SK-N-SH (cell line): ENCODE data around the gene FBXL7. TPM values are rescaled to one million over a fixed set of nuclear protein-coding genes. Genes with fewer than 3 reads are reported as not detected.

Source experiments
- CTCF ChIA-PET: fragments of 300-600, 350-600 bp; formaldehyde crosslinking; extraction: SDS; loops from one replicate; lab custom pipeline; 2021; lab: Yijun Ruan, JAX
- POLR2A ChIA-PET: fragments of 350-600 bp; sonication (Branson Sonifier 250); formaldehyde crosslinking; extraction: SDS; loops from one replicate; lab custom pipeline; 2020; ENCODE audit warnings: antibody characterized with exemption, inconsistent platforms; lab: Yijun Ruan, JAX
- DNase-seq: peaks from one replicate; pipeline ENCODE4 v3.0.0; 2012
- H2AFZ ChIP-seq: fragments of 200-600 bp; sonication (generic); 2 replicates; pipeline ENCODE4 v1.8.1; 2016; ENCODE audit warnings: antibody characterized with exemption, mild to moderate bottlenecking, low read depth
- H3F3A ChIP-seq: fragments of 200-600 bp; sonication (generic); replicated peaks from 2 replicates; pipeline ENCODE3; 2016; ENCODE audit warnings: antibody characterized with exemption, mild to moderate bottlenecking; ENCODE audit not compliant: insufficient read depth
- H3K27ac ChIP-seq, 2 experiments: fragments of 200-500 bp in 1 of 2; fragments of 200-600 bp in 1 of 2; sonication (Bioruptor generic) in 1 of 2; sonication (generic), shearing (Covaris generic) in 1 of 2; 2 replicates each; pipeline versions ENCODE4 v1.5.1 to v1.6.1; 2014 to 2016; ENCODE audit warnings: low read depth in 2 of 2, inconsistent platforms in 1 of 2, low read length in 1 of 2, mild to moderate bottlenecking in 1 of 2, mixed read lengths in 1 of 2
- H3K27me3 ChIP-seq: fragments of 200-600 bp; sonication (generic), shearing (Covaris generic); 2 replicates; pipeline ENCODE4 v1.6.1; 2016; ENCODE audit warnings: mixed run types; ENCODE audit not compliant: insufficient read depth
- H3K36me3 ChIP-seq, 2 experiments: fragments of 200-500 bp in 1 of 2; fragments of 200-600 bp in 1 of 2; sonication (Bioruptor generic) in 1 of 2; sonication (generic) in 1 of 2; replicated peaks in 1 of 2; 2 replicates each; pipeline versions ENCODE3 to v1.5.1; 2014 to 2016; ENCODE audit warnings: low read length in 1 of 2, mild to moderate bottlenecking in 1 of 2; ENCODE audit not compliant: insufficient read depth in 2 of 2, control insufficient read depth in 1 of 2
- H3K4me1 ChIP-seq, 2 experiments: fragments of 200-500 bp in 1 of 2; fragments of 200-600 bp in 1 of 2; sonication (Bioruptor generic) in 1 of 2; sonication (generic), shearing (Covaris generic) in 1 of 2; 2 replicates each; pipeline versions ENCODE4 v1.5.1 to v1.6.1; 2014 to 2016; ENCODE audit warnings: low read depth in 1 of 2, low read length in 1 of 2, mixed run types in 1 of 2; ENCODE audit not compliant: insufficient read depth in 2 of 2, control insufficient read depth in 1 of 2
- H3K4me2 ChIP-seq: fragments of 200-600 bp; sonication (generic), shearing (Covaris generic); 2 replicates; pipeline ENCODE4 v1.6.1; 2017; ENCODE audit warnings: mixed run types
- H3K4me3 ChIP-seq, 2 experiments: fragments of 200-500 bp in 1 of 2; fragments of 200-600 bp in 1 of 2; sonication (Bioruptor generic) in 1 of 2; sonication (generic), shearing (Covaris generic) in 1 of 2; 2 replicates each; pipeline versions ENCODE4 v1.5.1 to v1.8.1; 2014 to 2016; ENCODE audit warnings: low read depth in 2 of 2, inconsistent platforms in 1 of 2, low read length in 1 of 2, mild to moderate bottlenecking in 1 of 2, mixed read lengths in 1 of 2, moderate library complexity in 1 of 2
- H3K79me2 ChIP-seq: fragments of 200-600 bp; sonication (generic); 2 replicates; pipeline ENCODE4 v1.8.1; 2017; ENCODE audit warnings: mild to moderate bottlenecking; ENCODE audit not compliant: insufficient read depth
- H3K9ac ChIP-seq: fragments of 200-600 bp; sonication (generic); 2 replicates; pipeline ENCODE4 v1.6.1; 2017; ENCODE audit warnings: mixed run types
- H3K9me2 ChIP-seq: fragments of 200-600 bp; sonication (generic); 2 replicates; pipeline ENCODE4 v1.6.1; 2017; ENCODE audit warnings: mixed run types
- H3K9me3 ChIP-seq: fragments of 200-600 bp; sonication (generic); 2 replicates; pipeline ENCODE4 v1.6.1; 2017; ENCODE audit warnings: mixed run types, mild to moderate bottlenecking, moderate library complexity
- H4K20me1 ChIP-seq: fragments of 200-600 bp; sonication (generic); 2 replicates; pipeline ENCODE4 v1.6.1; 2017; ENCODE audit warnings: mild to moderate bottlenecking, mixed run types; ENCODE audit not compliant: insufficient read depth
- CHD2 ChIP-seq: fragments of 150-350 bp; IDR thresholded peaks from 2 replicates; pipeline ENCODE4 v1.6.1; 2018; ENCODE audit warnings: low read length; ENCODE audit not compliant: partially characterized antibody
- FOSL2 ChIP-seq: IDR thresholded peaks from 2 replicates; pipeline ENCODE4 v1.4.0; 2012; ENCODE audit warnings: low read depth, mild to moderate bottlenecking, moderate library complexity, borderline replicate concordance
- FOXJ3 ChIP-seq: sonication (generic); formaldehyde crosslinking; IDR thresholded peaks from 2 replicates; pipeline ENCODE4 v1.5.1; 2020; ENCODE audit warnings: mild to moderate bottlenecking, missing genetic modification reagents
- GABPA ChIP-seq: IDR thresholded peaks from 2 replicates; pipeline ENCODE4 v1.4.0; 2012; ENCODE audit warnings: low read depth, mild to moderate bottlenecking
- GATA2 ChIP-seq: sonication (generic); formaldehyde crosslinking; IDR thresholded peaks from 2 replicates; pipeline ENCODE4 v1.5.0; 2020; ENCODE audit warnings: mild to moderate bottlenecking, missing genetic modification reagents
- MEF2A ChIP-seq: IDR thresholded peaks from 2 replicates; pipeline ENCODE4 v1.4.0; 2012; ENCODE audit warnings: low read depth, borderline replicate concordance
- MXI1 ChIP-seq: IDR thresholded peaks from 2 replicates; pipeline ENCODE4 v1.6.1; 2012; ENCODE audit warnings: mild to moderate bottlenecking, low read depth, low read length, improper control_type of control experiment
- NFIC ChIP-seq: IDR thresholded peaks from 2 replicates; pipeline ENCODE4 v1.4.0; 2012; ENCODE audit warnings: borderline replicate concordance
- NRF1 ChIP-seq: IDR thresholded peaks from 2 replicates; pipeline ENCODE4 v1.6.1; 2012; ENCODE audit warnings: low read depth, mild to moderate bottlenecking, low read length
- POLR2AphosphoS5 ChIP-seq: IDR thresholded peaks from 2 replicates; pipeline ENCODE4 v1.6.1; 2012; ENCODE audit warnings: low read depth, low read length
- REST ChIP-seq: IDR thresholded peaks from 2 replicates; pipeline ENCODE4 v1.6.1; 2012; ENCODE audit warnings: mild to moderate bottlenecking, low read depth, low read length, moderate library complexity
- RFX5 ChIP-seq: IDR thresholded peaks from 2 replicates; pipeline ENCODE4 v1.6.1; 2012; ENCODE audit warnings: mild to moderate bottlenecking, improper control_type of control experiment, low read length
- SIN3A ChIP-seq: IDR thresholded peaks from 2 replicates; pipeline ENCODE4 v1.6.1; 2012; ENCODE audit warnings: low read depth, mild to moderate bottlenecking, low read length, moderate library complexity, borderline replicate concordance
- SMC3 ChIP-seq: IDR thresholded peaks from 2 replicates; pipeline ENCODE4 v1.6.1; 2012; ENCODE audit warnings: low read depth, low read length, improper control_type of control experiment
- WGBS: methylation state at CpG from one replicate; pipeline ENCODE4 v1.1.6; 2017; ENCODE audit warnings: low lambda C conversion rate; 5-methylcytosine and 5-hydroxymethylcytosine counted together
- polyA plus RNA-seq, 3 experiments: library from polyadenylated mRNA; depleted of rRNA; stranded (reverse); fragments of >200 nt; gene quantifications; 2 replicates each; pipeline ENCODE4 v1.2.3, GENCODE V29; 2012
- TF ChIP-seq, protein P1 (sequence below): fragments of 200-600 bp; sonication (generic); IDR thresholded peaks from 2 replicates; pipeline ENCODE4 v1.6.1; 2017; ENCODE audit warnings: antibody characterized with exemption, mild to moderate bottlenecking, moderate library complexity
- TF ChIP-seq, protein P2 (sequence below): IDR thresholded peaks from 2 replicates; pipeline ENCODE4 v1.4.0; 2012; ENCODE audit warnings: low read depth, borderline replicate concordance

Gene FBXL7
- polyA plus RNA-seq, 1 of the 3 experiments (the other 2 are of a cell fraction), result 7.0 TPM

- Histone ChIP-seq H3F3A (no peaks in the 10 kb centered on the region), H3K36me3 (no peaks in the 10 kb centered on the region), H3K27me3 (no peaks in the 10 kb centered on the region), H3K4me2 (no peak overlapping the region), H3K79me2 (no peaks in the 10 kb centered on the region), H3K9me2 (no peaks in the 10 kb centered on the region), H4K20me1 (no peaks in the 10 kb centered on the region), H3K27ac (no peak overlapping the region), H3K9ac (no peak overlapping the region), H3K4me3 (no peak overlapping the region), H3K9me3 (no peaks in the 10 kb centered on the region), H3K4me1 (no peaks in the 10 kb centered on the region), H2AFZ (no peak overlapping the region)
- no peak for TF ChIP-seq SMC3
- no peak for DNase-seq
- 85% methylated on average over 5 of the region's 5 CpGs for WGBS
- ChIA-PET POLR2A (no interaction called here), CTCF (no interaction called here)
These were observed 377.9 kb downstream of the FBXL7 start for GRCh38 chr5:15877914-15878313.

GRCh38 chr5:15880201-15880600, 380.2 kb downstream of the FBXL7 start:
- CTCF ChIA-PET, result no interaction called here

More at GRCh38 chr5:15880201-15880600, 380.2 kb downstream of the FBXL7 start:
- TF ChIP-seq GABPA (no peak), NFIC (no peak), FOSL2 (no peak), CHD2 (no peak), REST (no peak), MEF2A (no peak), GATA2 (CRISPR knock-in tag) (no peak), RFX5 (no peak), POLR2AphosphoS5 (no peak), NRF1 (no peak), SIN3A (no peak), FOXJ3 (no peak), MXI1 (no peak)
- TF ChIP-seq, protein P1, sequence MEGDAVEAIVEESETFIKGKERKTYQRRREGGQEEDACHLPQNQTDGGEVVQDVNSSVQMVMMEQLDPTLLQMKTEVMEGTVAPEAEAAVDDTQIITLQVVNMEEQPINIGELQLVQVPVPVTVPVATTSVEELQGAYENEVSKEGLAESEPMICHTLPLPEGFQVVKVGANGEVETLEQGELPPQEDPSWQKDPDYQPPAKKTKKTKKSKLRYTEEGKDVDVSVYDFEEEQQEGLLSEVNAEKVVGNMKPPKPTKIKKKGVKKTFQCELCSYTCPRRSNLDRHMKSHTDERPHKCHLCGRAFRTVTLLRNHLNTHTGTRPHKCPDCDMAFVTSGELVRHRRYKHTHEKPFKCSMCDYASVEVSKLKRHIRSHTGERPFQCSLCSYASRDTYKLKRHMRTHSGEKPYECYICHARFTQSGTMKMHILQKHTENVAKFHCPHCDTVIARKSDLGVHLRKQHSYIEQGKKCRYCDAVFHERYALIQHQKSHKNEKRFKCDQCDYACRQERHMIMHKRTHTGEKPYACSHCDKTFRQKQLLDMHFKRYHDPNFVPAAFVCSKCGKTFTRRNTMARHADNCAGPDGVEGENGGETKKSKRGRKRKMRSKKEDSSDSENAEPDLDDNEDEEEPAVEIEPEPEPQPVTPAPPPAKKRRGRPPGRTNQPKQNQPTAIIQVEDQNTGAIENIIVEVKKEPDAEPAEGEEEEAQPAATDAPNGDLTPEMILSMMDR, result no peak
- TF ChIP-seq, protein P2, sequence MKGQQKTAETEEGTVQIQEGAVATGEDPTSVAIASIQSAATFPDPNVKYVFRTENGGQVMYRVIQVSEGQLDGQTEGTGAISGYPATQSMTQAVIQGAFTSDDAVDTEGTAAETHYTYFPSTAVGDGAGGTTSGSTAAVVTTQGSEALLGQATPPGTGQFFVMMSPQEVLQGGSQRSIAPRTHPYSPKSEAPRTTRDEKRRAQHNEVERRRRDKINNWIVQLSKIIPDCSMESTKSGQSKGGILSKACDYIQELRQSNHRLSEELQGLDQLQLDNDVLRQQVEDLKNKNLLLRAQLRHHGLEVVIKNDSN, result no peak
- TF ChIP-seq, all 33 proteins: peak for 0
- no peak overlapping the region for H3K4me3 ChIP-seq
- H3K4me2 ChIP-seq, result no peak overlapping the region
- 62% methylated on average over 3 of the region's 3 CpGs for WGBS
- no peak overlapping the region for H3K27ac ChIP-seq
- no peak overlapping the region for H2AFZ ChIP-seq
- H3K27me3 ChIP-seq, result no peaks in the 10 kb centered on the region
- no peaks in the 10 kb centered on the region for H3K79me2 ChIP-seq
- H3K9ac ChIP-seq, result no peak overlapping the region
- no peaks in the 10 kb centered on the region for H4K20me1 ChIP-seq
- POLR2A ChIA-PET, result no interaction called here
- H3K36me3 ChIP-seq, result no peaks in the 10 kb centered on the region
- no peaks in the 10 kb centered on the region for H3K9me3 ChIP-seq
- no peaks in the 10 kb centered on the region for H3K4me1 ChIP-seq
- DNase-seq, result no peak
- H3K9me2 ChIP-seq, result no peaks in the 10 kb centered on the region
- no peaks in the 10 kb centered on the region for H3F3A ChIP-seq
